Kidney glomerular epithelial cell (primary cell): Measurements from ENCODE around the gene CERCAM.

Source experiments
- DNase-seq: peaks from one replicate; lab custom pipeline; 2025; lab: John Stamatoyannopoulos, UW

CERCAM gene

GRCh38 chr9:128456613-128457061, 36.0 kb downstream of the CERCAM start:
- peak; percentile 31 for DNase-seq

- DNase-seq, result no peak
These were observed 36.5 kb downstream of the CERCAM start for GRCh38 chr9:128457207-128457606.

- DNase-seq, result no peak
These were observed 38.4 kb downstream of the CERCAM start for GRCh38 chr9:128459011-128459410.

GRCh38 chr9:128469070-128469469, 48.4 kb downstream of the CERCAM start:
- no peak for DNase-seq

GRCh38 chr9:128470560-128470959, 49.9 kb downstream of the CERCAM start:
- no peak for DNase-seq

- no peak for DNase-seq
These were observed 52.4 kb downstream of the CERCAM start for GRCh38 chr9:128473104-128473503.

GRCh38 chr9:128475867-128476266, 55.2 kb downstream of the CERCAM start:
- no peak for DNase-seq

GRCh38 chr9:128479262-128479661, 58.6 kb downstream of the CERCAM start:
- no peak for DNase-seq

GRCh38 chr9:128481561-128481960, 60.9 kb downstream of the CERCAM start:
- DNase-seq, result no peak

GRCh38 chr9:128482186-128482585, 61.5 kb downstream of the CERCAM start:
- no peak for DNase-seq

GRCh38 chr9:128484686-128485413, 64.2 kb downstream of the CERCAM start:
- no peak for DNase-seq

- no peak for DNase-seq
These were observed 64.8 kb downstream of the CERCAM start for GRCh38 chr9:128485414-128485855.

GRCh38 chr9:128486201-128486600, 65.5 kb downstream of the CERCAM start:
- no peak for DNase-seq
